Measurements from ENCODE around the gene AZIN2. TPM values are rescaled to one million over a fixed set of nuclear protein-coding genes. Genes with fewer than 3 reads are reported as not detected.

The AZIN2 gene
- total and polyA plus RNA-seq, 9 of the 15 experiments (the other 6 are each of a cell fraction or from before 2014, with no cell fraction given), result 0.06 to 0.91 (median 0.42) TPM; not detected in 2

GRCh38 chr1:33050221-33051076 is 30.5 kb upstream of the AZIN2 start (continued):
- TF ChIP-seq ZNF518B (CRISPR knock-in tag; IDR thresholded peaks at IDR 0.05) (no peak), ZNF766 (CRISPR knock-in tag; conservative IDR thresholded peaks at IDR 0.05) (no peak), ZBTB11 (CRISPR knock-in tag; IDR thresholded peaks at IDR 0.05) (no peak), CEBPB (tag; IDR thresholded peaks at IDR 0.05) (no peak), DNMT1 (IDR thresholded peaks at IDR 0.05) (no peak), MTA1 (IDR thresholded peaks at IDR 0.05; ENCODE audit: borderline replicate concordance) (no peak), ZNF121 (CRISPR knock-in tag; conservative IDR thresholded peaks at IDR 0.05) (no peak), BDP1 (IDR thresholded peaks at IDR 0.05; ENCODE audit: insufficient read depth, insufficient read length) (no peak), GTF2B (IDR thresholded peaks at IDR 0.05; ENCODE audit: extremely low read depth, insufficient read length) (no peak), SRSF9 (IDR thresholded peaks at IDR 0.05; ENCODE audit: borderline replicate concordance, low read depth, low read length) (no peak), PTBP1 (IDR thresholded peaks at IDR 0.05; ENCODE audit: low read depth, low read length) (no peak), LCOR (CRISPR knock-in tag; IDR thresholded peaks at IDR 0.05) (no peak), RFX7 (CRISPR knock-in tag; IDR thresholded peaks at IDR 0.05) (no peak), GATAD2A (IDR thresholded peaks at IDR 0.05) (no peak), DDX20 (tag; IDR thresholded peaks at IDR 0.05; ENCODE audit: low read depth) (no peak), ZC3H4 (CRISPR knock-in tag; IDR thresholded peaks at IDR 0.05; ENCODE audit: borderline replicate concordance) (no peak), TSC22D4 (tag; IDR thresholded peaks at IDR 0.05) (no peak), CHCHD3 (CRISPR knock-in tag; IDR thresholded peaks at IDR 0.05) (no peak), ZBTB1 (CRISPR knock-in tag; IDR thresholded peaks at IDR 0.05; ENCODE audit: borderline replicate concordance, low read depth) (no peak), ESRRB (CRISPR knock-in tag; IDR thresholded peaks at IDR 0.05; ENCODE audit: borderline replicate concordance) (no peak), RFX1 (IDR thresholded peaks at IDR 0.05) (peak; percentile 30; the same call in 1 of the 2 replicates)

All from K562 (cell line).